Measurements from ENCODE around the gene SCART1. TPM values are rescaled to one million over a fixed set of nuclear protein-coding genes. Genes with fewer than 3 reads are reported as not detected.
"Not testable (repeated sequence)": the region's sequence is repeated elsewhere in the genome, so short reads cannot be mapped to it uniquely, and the experiment has no call there.

The SCART1 gene
- polyA plus RNA-seq, 3 donors = 1.6 to 4.9 (median 3.5) TPM

DNA sequence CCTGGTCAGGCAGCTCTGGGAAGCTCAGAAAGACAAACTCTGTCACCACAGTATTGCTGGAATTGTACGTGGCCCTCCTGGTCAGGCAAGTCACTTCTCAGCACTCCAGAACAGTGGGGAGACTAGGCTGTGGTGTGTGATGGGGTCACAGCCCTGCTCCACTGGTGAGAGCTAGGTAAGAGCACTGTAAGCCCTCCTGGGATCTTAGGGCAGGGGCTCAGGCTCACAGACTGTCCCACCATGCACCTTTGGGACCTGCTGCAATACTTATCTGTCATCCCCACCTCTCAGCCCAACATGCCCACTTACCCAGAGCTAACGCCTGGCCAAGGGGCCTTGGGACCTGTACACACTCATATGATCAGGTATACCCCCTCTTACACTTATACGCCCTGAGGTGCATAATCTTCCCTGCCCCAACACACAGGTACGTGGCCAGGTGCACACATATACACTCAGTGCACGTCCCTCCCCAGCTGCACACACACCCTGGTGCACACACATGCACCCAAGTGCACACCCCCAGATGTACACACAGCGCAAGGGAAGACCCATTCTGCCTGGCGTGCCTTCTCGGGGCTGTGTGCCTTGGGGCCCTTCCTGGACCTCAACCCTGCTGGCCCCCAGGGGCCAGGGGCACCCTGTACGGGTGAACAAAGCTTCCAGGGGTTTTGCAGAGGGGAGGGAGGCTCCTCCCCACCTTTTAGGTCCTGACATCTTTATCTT is 21.7 kb upstream of the SCART1 start:
- DNase-seq = not testable (repeated sequence)

DNA sequence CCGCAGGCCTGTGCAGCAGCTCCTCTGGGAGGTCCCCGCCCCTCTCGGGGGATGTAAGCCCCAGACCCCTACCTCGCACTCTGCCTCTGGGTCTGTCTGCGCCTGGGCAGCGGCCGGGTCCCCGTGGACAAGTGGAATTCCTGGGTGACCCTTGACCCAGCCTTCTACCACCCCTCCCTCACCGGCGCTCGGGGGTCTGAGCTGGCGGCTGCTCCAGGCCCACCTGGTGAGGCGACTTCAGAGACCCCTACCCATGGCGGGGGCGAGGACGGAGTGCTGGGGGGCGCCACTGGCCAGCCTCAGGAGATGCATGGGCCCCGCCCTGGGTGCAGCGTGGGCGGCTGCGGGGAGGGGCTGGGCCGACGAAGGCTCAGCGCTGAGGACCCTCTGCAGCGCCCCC is 21.0 kb upstream of the SCART1 start:
- not testable (repeated sequence) for DNase-seq

DNA sequence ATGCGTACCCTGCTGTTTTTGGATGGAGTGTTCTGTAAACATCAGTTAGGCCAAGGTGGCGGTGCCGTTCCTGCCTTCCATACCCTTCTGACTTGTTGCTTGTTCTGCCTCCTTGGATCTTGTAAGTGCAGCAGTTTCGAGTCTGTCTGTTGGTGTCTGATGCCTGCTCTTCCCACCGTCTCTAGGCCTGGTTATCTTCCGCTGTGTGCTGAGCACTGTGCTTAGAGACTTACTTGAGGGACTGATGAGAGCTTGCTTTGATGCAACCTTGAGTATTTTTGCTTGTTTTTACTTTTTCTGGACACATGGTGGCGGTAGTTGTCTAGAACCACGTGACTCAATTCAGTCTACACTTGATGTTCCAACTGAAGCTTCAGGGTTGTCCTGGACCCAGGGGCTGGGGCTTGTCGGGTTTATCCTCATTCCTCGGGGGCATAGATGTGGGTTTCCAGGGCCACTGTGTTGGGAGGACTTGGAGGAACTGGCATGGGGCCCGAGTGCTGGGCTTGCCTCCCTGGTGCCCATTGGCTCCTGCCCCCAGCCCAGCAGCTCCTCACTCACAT is 15.0 kb upstream of the SCART1 start:
- DNase-seq = no peak

DNA sequence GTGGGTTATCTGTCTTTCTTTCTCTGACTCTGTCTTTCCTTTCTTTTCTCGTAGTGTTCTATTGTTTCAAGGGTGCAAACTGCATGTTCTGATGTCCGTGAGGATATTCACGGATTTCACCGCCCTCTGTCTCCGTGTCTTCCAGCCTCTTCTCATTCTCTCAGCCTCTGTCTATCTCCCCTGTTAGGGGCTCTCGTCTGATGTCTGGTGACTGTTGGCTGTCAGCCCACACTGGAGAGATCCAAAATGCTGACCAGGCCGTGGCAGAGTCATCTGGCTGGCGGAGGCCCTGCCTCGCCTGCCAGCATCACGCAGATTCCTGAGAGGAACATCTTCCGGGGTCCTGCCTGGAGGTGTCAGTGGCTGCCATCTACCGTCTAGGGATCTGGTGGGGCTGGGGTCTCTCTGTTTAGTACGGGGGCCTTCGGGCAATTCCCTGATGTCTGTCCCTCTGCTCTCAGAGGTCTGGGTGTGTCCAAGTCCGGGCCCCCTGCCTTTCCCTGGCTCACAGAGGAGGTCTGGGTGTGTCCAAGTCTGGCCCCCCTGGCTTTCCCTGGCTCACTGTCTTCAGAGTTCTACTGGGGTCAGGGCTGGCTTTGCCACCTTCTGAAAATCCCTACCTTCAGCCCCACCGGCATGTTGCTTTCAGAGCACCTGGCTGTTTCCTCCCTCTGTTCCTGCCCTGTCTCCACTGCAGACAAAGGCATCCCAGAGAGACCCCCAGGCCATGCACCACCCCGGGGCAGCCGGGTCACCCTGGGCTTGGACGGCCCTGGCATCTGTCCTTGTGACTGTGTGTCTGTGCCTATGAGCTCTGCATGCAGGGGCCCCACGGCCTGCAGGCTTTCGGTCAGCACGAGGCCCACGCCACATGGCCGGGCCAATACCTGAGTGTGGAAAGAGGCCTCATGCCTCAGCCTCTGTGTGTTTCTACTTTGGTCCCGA is 14.0 kb upstream of the SCART1 start:
- DNase-seq = no peak

DNA sequence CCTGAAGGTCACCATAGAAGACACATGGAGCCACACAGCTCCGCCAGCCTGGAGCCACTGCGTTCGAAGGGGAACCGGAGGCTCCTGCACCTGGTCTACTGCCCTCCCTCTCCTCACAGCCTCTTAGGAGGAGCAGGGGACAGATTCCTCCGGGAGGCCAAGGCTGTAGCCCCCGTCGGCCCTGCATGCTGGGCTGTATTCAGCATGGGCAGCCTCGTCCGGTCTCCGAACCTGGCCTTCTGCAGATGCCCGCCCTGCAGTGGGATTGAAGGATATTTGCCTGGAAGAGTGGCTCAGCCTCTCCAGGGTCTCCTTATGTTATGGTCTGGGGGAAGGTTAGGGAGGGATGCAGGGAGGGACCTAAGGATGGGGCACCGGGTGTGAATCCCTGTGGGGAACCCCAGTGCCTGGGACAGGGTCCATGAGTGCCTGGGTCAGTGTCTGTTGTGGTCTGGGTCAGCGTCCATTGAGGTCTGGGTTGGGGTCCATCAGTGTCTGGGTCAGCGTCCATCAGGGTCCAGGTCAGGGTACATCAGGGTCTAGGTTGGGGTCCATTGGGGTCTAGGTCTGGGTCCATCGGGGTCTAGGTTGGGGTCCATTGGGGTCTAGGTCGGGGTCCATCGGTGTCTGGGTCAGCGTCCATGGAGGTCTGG is 13.0 kb upstream of the SCART1 start:
- no peak for DNase-seq

DNA sequence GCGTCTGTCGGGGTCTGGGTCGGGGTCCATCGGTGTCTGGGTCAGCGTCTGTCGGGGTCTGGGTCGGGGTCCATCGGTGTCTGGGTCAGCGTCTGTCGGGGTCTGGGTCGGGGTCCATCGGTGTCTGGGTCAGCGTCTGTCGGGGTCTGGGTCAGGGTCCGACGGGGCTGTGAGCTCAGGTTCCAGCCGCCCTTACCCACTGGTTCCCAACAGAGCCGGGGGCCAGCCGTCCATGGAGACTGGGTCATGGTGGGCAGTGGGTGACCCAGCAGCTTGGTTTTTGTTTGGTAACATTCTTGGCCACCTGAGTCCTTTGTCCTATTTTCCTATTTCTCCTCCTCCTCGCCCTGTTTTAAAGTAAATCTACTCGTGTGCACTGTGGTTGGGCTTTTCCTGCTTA is 12.4 kb upstream of the SCART1 start:
- not testable (repeated sequence) for DNase-seq

DNA sequence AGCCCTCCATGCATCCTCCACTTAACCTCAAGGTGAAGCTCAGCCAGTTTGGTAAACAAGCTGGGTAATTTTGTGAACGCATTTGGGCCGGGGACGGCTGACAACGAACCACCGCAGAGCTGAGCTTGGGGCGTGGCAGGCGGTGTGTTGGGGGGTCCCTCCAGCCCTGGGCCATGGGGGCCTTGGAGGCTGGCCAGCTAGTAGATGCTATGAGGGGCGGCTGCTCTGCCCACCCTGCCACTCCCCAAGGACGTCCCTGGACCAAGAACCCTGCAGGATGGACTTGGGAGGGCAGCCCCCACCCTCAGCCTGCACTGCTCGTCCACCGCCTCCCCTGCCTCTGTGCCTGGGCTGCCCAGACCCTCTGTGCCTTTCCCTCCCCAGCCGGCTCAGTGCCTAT is 12.0 kb upstream of the SCART1 start:
- DNase-seq = no peak

DNA sequence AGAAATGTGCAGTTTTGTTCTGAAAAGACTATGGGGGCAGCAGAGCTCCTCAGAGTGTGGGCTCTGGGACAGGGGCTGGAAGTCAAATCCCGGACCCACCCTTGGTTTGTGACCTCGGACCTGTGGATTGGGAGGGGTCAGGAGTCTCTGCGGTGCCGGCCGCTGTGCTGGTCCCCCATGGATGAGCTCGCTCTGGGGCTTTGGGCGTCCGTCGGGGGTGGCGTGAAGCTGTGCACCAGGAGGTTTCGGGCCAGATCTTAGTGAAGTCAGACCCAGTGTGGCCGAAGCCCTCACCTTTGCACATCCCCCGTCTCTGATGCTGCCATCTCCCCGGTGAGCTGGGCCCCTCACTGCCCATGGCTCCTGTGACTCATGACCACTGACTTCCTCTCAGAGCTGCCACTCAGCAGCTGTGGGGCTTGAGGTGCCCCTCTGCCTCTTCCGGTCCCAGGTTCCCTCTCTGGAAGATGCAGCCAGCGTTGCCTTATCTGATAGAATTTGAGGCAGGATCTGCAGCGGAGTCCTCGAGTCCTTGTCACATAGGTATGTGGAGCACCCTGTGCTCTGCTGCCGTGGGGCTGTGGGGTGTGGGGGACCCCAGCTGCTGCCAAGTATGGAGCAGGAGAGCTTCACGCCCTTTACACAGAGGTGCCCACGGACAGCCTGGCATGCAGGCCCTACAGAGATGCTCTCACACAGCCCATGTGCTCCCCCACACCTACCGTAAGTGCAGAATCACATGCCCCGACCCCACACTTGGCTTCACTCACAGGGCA is 11.4 kb upstream of the SCART1 start:
- DNase-seq = no peak

DNA sequence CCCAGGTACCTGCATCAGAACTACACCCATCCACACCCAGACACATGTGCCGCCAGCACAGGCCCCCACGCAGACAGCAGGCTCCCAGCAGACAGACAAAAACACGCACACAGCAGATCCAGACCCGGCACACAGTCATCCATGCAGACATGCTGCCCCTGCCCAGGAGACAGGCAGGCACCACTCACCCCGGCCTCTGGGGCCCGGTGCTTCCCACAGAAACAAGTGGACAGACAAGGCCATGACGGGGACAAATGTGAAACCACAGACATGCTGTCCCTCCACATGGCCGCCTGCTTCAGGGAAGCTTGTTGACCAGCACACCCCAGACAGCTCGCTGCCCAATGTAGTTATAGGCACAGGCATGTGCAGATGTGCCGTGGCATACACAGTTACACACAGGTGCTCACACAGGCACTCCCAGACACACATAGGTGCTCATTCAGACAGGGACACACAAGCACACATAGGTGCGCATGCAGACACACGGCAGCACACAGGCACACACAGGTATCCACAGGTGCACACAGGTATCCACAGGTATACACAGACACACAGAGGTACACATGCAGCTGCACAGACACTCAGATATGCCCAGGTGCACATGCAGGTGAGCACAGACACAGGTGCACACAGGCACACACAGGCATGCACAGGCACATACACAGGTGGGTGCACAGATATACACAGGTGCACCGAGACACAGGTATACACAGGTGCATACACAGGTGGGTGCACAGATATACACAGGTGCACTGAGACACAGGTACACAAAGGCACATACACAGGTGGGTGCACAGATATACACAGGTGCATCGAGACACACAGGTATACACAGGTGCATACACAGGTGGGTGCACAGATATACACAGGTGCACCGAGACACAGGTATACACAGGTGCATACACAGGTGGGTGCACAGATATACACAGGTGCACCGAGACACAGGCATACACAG is 10.5 kb upstream of the SCART1 start:
- no peak for DNase-seq

DNA sequence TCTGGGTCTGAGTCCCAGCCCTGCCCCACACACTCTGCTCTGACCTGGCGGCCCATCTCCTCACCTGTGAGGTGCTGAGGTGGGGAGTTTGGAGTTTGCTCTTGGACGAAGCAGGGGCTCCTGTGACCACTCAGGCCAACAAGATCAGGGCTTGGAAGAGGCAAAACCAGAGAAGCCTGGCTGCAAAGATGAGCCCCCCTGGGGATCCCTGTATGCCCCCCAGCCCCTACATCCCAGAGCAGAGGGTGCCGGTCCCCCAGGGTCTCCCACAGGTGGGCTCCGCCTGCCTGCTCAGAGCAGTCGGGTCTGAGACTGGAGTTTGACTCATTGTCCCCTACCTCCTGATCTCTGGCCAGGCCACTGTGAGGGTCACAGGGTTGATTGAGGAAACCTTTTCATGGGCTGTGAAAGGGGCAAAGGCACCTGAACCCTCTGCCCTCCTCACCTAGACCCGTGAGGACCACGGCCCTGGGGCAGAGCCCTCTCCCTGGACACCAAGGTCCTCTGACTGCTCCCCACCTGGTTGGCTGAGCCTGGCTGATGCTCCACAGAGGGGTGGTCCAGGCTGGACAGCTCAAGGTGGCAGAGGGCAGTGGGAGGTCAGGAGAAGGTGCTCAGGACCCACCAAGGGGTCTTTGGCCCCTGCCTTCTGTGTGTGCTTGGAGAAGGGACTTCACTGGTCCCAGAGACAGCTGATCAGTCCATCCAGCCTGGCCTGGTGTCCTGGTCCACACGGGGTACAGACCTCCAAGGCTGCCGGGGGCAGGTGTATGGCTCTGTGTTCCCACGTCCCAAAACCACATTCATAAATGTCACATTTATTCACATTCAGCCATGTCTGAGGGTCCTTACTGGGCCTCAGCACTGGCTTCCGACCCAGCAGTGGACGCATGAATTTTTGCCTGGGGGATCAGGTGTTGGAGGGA is 9.1 kb upstream of the SCART1 start:
- no peak for DNase-seq

DNA sequence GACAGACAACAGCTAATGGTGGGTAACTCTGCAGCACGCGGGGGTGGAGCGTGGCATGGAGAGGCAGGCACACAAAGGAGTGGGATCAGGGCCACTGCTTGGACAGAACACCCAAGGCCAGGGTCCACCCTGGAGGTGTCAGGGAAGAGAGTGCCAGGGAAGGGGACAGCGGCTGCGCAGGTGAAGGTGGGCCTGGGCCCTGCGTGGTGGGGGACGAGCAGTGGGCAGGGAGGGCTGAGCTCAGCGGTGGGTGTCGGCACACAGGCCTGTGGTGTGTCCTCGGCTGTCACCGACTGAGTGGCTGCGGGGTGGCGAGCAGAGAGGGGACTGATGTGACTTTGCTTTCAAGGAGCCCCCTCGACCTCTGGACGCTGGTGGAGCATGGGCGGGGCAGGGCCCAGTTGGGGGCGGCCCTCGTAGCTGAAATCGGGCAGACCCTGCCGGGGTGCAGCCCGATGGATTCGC is 8.4 kb upstream of the SCART1 start:
- no peak for DNase-seq

DNA sequence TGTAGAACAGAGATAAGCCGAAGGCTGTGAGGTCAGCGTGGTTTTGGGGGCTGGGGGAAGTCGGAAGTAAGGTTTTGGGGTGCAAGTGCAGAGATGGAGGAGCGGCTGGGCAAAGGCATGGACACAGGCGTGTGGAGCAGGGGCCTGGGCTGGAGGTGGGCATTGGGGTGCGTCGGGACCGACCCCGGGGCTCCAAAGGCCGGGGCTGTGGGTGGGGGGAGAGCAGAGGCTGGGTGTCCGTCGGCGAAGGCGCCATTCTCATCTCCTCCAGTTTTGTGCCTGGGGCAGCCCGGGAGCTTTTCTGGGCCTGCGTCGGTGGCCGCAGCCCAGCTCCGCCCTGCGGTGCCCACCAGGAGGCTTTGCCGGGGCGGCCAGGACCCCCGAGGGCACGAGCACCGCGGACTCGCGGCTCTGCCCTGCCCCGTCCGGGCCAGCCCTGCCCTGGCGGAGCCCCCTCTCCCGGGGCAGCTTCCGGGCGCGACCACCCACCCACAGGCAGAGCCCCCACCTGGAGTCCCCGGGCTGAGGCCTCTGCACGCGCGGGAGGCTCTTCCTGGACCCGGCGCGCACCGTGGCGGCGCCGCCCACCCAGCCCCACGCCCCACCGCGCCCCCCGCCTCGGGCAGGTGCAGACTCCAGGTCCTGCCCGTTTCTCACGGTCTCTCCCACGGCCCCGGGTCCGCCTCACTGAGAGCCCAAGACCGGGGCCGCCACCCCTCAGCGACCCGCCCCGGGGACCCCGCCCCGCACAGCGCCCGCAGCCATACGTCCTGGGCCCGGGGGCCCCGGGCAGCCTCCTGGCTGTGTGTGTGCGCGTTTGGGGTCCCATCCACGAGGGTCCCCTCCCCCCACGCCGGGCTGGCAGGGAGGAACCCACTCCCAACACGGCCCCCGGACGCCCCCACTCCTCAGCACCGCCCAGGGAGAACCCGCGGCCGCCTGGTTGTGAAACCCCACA is 7.7 kb upstream of the SCART1 start:
- no peak for DNase-seq

DNA sequence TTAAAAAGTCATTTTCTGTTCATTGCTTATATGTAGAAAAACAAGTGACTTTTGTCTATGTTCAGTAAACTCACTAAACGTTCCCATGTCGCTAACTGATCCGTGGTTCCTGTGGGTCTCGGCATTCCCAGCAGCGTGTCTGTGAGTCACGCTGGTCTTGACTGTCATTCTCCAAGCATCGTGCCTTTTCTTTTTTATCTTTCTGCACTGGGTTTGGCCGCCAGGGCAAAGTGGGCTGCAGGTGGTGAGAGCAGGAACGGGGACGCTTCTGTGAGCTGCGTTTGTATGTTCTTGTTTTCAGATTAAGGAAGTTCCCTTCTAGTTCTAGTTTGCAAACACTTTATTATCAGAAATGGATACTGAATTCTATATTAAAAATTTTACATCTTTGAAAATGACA is 6.8 kb upstream of the SCART1 start:
- no peak for DNase-seq

DNA sequence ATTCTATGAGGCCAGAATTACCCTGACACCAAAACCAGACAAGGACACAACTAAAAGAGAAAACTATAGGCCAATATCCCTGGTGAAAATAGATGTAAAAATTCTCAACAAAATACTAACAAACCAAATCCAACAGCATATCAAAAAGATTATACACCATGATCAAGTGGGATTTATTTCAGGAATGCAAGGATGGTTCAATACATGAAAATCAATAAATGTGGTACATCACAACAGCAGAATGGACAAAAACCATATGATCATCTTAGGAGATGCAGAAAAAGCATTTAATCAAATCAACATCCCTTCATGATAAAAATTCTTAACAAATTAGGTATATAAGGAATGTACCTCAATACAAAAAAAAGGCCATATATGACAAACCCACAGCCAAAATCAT is 5.6 kb upstream of the SCART1 start:
- DNase-seq = no peak

DNA sequence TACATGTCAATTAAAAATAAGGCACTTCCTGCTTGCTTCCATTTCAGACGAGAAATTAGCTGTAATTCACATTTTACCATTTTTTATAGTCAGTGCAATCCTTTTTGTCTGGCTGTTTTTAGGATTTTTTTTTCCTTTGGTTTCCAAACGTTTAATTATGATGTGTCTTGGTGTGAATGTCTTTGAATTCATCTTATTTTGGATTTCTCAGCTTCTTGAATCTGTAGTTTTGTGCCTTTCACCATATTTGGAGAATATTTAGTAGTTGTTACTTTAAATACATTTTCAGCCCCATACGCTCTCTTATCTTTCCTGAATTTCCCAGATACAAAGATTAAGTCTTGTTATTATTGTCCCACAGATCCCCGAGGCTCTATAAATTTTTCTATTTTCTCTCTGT is 2.4 kb upstream of the SCART1 start:
- no peak for DNase-seq

DNA sequence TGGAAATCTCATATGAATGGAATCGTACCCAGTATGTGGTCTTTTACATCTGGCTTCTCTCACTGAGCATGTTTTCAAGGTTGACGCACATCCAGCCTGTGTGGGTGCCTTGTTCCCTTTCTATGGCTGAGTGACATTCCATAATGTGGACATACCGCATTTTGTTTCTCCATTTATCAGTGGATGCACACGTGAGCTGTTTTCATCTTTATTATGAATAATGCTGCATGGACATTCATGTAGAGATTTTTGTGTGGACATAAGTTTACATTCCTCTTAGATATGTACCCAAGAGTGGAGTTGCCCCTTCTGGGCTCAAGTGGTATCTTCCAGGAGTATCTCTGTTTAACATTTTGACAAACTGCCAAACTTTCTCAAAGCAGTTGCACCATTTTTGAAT is 1.3 kb upstream of the SCART1 start:
- no peak for DNase-seq

DNA sequence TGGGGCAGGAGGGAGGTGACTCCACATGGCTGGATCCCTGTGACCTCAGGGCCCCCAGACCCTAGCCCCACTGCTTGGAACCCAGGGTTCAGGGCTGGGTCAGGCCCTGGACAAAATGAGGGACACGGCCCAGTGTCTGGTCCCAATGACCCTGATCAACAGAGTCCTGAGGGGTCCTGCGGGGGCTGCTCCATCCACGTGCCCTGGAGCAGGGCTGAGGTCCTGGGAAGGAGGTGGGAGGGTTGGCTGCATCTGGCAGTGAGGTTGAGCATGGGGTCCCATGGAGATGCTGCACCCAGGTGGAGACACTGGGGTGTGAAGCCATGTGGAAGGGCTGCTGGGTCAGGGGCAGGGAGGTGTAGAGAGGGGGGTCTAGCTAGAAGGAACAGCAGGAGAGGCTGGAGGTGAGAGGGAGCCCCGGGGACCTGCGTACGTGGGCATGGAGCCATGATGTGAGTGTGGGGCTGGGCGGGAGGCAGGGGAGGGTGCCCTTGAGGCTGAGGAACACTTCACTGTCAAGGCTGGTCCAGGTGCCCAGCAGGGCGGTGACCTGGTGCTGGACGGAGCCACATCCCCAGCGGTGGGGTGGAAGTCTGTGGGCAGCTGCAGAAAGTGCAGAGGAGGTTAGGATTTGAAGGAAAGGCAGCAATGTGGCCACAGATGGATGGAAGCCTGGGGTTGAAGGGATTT is 604 bp downstream of the SCART1 start:
- no peak for DNase-seq

All from renal pelvis (tissue), 4 donors.